Esophagus squamous epithelium (tissue), 5 donors: ENCODE data around the gene ZBTB4. TPM values are rescaled to one million over a fixed set of nuclear protein-coding genes. Genes with fewer than 3 reads are reported as not detected.
A peak's percentile ranks its signal among the peaks of the same experiment; 100 is the strongest.
"Not testable (repeated sequence)": the region's sequence is repeated elsewhere in the genome, so short reads cannot be mapped to it uniquely, and the experiment has no call there.

Experiments used
- DNase-seq: peaks from one replicate; lab custom pipeline; 2025; lab: John Stamatoyannopoulos, UW
- H3K27ac ChIP-seq, 4 donors: fragments of 200-600 bp; sonication (generic); one replicate each; pipeline ENCODE4 v1.5.1; 2016 to 2019; ENCODE audit warnings: mild to moderate bottlenecking in 1 of 4
- H3K27me3 ChIP-seq, 4 donors: fragments of 200-600 bp; sonication (generic); 1 replicate in 3 of 4; 2 replicates in 1 of 4; pipeline versions ENCODE4 v1.5.1 to v1.6.0; 2017 to 2021; ENCODE audit warnings: antibody characterized with exemption in 1 of 4
- H3K36me3 ChIP-seq, 3 donors: fragments of 200-600 bp; sonication (generic); one replicate each; pipeline ENCODE4 v1.5.1; 2016 to 2019
- H3K4me1 ChIP-seq, 3 donors: fragments of 200-600 bp; sonication (generic); one replicate each; pipeline ENCODE4 v1.5.1; 2017 to 2019
- H3K4me3 ChIP-seq, 4 donors: fragments of 200-600 bp; sonication (generic); 1 replicate in 3 of 4; 2 replicates in 1 of 4; pipeline ENCODE4 v1.5.1; 2016 to 2019; ENCODE audit warnings: mild to moderate bottlenecking in 2 of 4, moderate library complexity in 1 of 4
- H3K9me3 ChIP-seq, 3 donors: fragments of 200-600 bp; sonication (generic); one replicate each; pipeline ENCODE4 v1.5.1; 2016 to 2019
- POLR2A ChIP-seq, 4 donors: fragments of 450-650 bp; IDR thresholded peaks; one replicate each; pipeline ENCODE4 v1.6.1; 2017; ENCODE audit warnings: antibody characterized with exemption in 4 of 4, mild to moderate bottlenecking in 4 of 4, moderate library complexity in 3 of 4
- WGBS, 2 donors: methylation state at CpG; one replicate each; pipeline ENCODE4 v1.1.5; 2018; 5-methylcytosine and 5-hydroxymethylcytosine counted together
- intact Hi-C: fragments of 100-400 bp; cut with DNase I; formaldehyde crosslinking; loops from one replicate; pipeline ENCODE4 v1.15.0; 2022
- total RNA-seq, 4 donors: library from RNA; depleted of rRNA; stranded (reverse); fragments of >200 nt; gene quantifications; one replicate each; pipeline ENCODE4 v1.1.0, GENCODE V29; 2016
- TF ChIP-seq, protein P1 (sequence below), 6 experiments: fragments of 450-650 bp in 4 of 6; fragments of 200-600 bp in 2 of 6; sonication (generic) in 2 of 6; IDR thresholded peaks; one replicate each; pipeline ENCODE4 v1.5.1; 2016 to 2019; ENCODE audit warnings: antibody characterized with exemption in 6 of 6, mild to moderate bottlenecking in 4 of 6, moderate library complexity in 4 of 6
- donor health status: DM: yes; HTN: yes; CAD: no.

The ZBTB4 gene
- total RNA-seq, 4 donors from 2014 or later = 13.4 to 35.1 (median 28.5) TPM

DNA sequence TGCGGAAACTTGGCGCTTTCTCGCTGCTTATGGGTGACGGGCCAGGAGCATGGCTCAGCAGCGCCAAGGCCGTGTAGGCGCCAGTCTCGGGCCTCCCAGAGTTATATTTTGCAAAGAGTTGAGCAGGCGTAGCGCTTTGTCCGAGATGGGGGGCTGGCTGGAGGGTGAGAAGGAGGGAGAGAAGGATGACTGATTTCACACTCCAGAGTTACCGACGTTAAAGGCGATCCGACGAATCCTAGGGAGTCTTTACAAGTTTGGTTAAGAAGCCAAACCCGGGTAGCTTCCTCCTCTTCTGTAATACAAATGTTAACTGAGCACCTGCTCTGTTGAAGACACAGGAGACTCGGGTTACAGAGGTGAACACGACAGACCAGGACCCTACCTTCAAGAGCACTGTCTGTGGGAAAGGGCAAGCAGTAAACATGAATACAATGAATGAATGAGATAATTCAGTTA is 5.5 kb upstream of the ZBTB4 start:
- H3K4me3 ChIP-seq = peak overlapping the region; percentile 48 to 89 (median 70)
- intact Hi-C loops = no loop called here
- peaks cover 26 to 84% (median 45%) of the 10 kb centered on the region in 3 donors for H3K4me1 ChIP-seq

DNA sequence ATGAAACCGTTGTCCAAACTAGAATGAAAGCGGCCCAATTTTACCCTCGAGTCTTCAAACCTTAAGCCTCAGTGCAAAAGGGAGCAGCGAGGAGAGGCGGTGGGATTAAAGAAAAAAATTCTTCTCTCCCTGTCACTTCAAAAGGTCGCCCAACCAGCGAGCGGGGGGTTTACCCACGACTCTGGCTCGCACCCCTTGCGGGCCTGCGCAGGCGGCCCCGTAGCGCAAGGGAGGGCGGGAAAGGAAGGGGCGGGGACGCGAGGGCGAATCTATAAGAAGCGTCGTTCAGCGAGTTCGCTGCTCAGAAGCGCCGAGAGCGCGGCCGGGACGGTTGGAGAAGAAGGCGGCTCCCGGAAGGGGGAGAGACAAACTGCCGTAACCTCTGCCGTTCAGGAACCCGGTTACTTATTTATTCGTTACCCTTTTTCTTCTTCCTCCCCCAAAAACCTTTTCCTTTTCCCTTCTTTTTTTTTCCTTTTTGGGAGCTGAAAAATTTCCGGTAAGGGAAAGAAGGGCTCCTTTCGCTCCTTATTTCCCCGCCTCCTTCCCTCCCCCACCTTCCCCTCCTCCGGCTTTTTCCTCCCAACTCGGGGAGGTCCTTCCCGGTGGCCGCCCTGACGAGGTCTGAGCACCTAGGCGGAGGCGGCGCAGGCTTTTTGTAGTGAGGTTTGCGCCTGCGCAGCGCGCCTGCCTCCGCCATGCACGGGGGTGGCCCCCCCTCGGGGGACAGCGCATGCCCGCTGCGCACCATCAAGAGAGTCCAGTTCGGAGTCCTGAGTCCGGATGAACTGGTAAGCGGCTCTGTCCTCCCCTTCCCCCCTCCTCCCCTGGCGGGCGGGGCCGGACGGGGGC is 4.9 kb upstream of the ZBTB4 start, which contains the start of gene POLR2A:
Gene POLR2A, plus strand, starts transcription at position 300 of the 852 bp plus-strand sequence.
- peak; percentile 82 for DNase-seq
- no peaks in the 10 kb centered on the region for H3K9me3 ChIP-seq
- TF ChIP-seq, protein P1, sequence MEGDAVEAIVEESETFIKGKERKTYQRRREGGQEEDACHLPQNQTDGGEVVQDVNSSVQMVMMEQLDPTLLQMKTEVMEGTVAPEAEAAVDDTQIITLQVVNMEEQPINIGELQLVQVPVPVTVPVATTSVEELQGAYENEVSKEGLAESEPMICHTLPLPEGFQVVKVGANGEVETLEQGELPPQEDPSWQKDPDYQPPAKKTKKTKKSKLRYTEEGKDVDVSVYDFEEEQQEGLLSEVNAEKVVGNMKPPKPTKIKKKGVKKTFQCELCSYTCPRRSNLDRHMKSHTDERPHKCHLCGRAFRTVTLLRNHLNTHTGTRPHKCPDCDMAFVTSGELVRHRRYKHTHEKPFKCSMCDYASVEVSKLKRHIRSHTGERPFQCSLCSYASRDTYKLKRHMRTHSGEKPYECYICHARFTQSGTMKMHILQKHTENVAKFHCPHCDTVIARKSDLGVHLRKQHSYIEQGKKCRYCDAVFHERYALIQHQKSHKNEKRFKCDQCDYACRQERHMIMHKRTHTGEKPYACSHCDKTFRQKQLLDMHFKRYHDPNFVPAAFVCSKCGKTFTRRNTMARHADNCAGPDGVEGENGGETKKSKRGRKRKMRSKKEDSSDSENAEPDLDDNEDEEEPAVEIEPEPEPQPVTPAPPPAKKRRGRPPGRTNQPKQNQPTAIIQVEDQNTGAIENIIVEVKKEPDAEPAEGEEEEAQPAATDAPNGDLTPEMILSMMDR (IDR thresholded peaks at IDR 0.05) = peak in 2 of 6 experiments; percentile 5 to 49
- TF ChIP-seq POLR2A (IDR thresholded peaks at IDR 0.05) = peak; percentile 91 to 100 (median 100)
- no peaks in the 10 kb centered on the region for H3K27me3 ChIP-seq
- H3K4me1 ChIP-seq = peaks cover 28 to 82% (median 45%) of the 10 kb centered on the region in 3 donors
- no peaks in the 10 kb centered on the region for H3K36me3 ChIP-seq
- intact Hi-C loops = no loop called here
- H3K4me3 ChIP-seq = peak within 1 kb of the TSS; percentile 48 to 89 (median 70)
- WGBS, 2 donors = 0 to 1% methylated on average over 35 to 37 of the region's 64 CpGs
- peak within 1 kb of the TSS; percentile 98 to 100 (median 99) for H3K27ac ChIP-seq

More for the DNA sequence above, 5.5 kb upstream of the ZBTB4 start:
- Histone ChIP-seq H3K36me3 (peaks cover 0 to 4% (median 0%) of the 10 kb centered on the region in 3 donors), H3K9me3 (no peaks in the 10 kb centered on the region), H3K27me3 (no peaks in the 10 kb centered on the region), H3K27ac (peak overlapping the region; percentile 98 to 100 (median 99))
- WGBS, 2 donors = 0% methylated on average over 10 to 19 of the region's 19 CpGs
- TF ChIP-seq, protein P1 (IDR thresholded peaks at IDR 0.05) = no peak
- TF ChIP-seq POLR2A (IDR thresholded peaks at IDR 0.05) = no peak
- no peak for DNase-seq

DNA sequence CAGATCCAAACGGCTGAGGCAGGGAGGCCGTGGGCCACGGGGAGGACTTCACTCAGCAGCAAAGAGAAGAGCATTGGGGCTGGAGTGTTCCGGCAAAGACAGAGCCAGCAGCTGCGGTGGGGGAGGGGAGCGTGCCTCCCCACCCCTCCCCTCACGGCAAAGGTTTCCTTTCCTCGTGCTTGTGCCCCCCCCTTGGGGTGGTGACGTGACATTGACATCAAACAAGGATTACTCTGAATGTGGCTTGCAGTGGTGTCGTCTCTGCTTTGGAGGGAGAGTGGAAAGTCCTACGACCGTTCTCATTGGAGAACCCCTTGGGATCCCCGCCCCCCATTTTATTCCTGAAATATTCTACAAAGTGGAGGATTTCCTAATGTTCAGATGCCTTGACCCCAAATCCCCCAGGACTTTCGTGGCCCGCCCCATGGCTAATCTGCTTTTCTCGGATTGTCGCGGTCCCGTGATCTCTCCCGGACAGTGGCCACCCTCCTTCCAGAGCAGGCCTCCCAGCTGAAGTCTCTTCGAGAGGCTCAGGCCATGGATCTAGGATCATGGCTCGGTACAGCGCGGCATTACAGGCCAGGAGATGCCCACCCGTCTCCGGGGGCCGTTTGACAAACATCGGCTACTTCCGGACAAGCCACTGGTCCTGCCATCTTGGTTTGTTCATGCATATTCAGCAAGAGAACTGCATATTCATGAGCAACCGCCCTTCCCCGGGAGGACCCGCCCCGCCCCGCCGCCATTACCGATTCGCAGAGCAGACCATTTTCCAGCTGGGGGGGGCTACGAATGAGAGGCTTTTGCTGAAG is 4.0 kb upstream of the ZBTB4 start:
- intact Hi-C loops = no loop called here
- H3K4me1 ChIP-seq = peaks cover 26 to 78% (median 39%) of the 10 kb centered on the region in 3 donors

DNA sequence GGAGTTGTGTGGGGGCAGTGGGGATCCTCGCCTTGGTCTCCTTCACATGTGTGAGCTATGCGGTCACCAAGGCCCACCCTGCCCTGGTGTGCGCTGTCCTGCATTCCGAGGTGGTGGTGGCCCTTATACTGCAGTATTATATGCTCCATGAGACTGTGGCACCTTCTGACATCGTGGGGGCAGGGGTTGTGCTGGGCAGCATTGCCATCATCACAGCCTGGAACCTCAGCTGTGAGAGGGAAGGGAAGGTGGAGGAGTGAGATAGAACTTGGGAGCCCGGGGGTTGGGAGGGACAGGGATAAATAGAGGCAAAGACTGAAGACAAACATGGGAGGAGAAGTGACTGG is 3.3 kb upstream of the ZBTB4 start:
- H3K36me3 ChIP-seq, intact Hi-C loops, DNase-seq, H3K27me3 ChIP-seq, H3K9me3 ChIP-seq: not testable (repeated sequence)
- Histone ChIP-seq H3K4me1 (peaks cover 33 to 78% (median 38%) of the 10 kb centered on the region in 3 donors), H3K27ac (peak overlapping the region; percentile 98 to 100 (median 99)), H3K4me3 (peak overlapping the region in 3 of 4 donors; percentile 68 to 89 (median 71))
- WGBS, 2 donors = 66 to 69% methylated on average over 4 to 5 of the region's 6 CpGs

More for the DNA sequence above, 4.0 kb upstream of the ZBTB4 start:
- peak; percentile 84 for DNase-seq
- H3K27me3 ChIP-seq = no peaks in the 10 kb centered on the region
- peak overlapping the region; percentile 48 to 89 (median 70) for H3K4me3 ChIP-seq
- H3K27ac ChIP-seq = peak overlapping the region; percentile 98 to 100 (median 99)
- no peaks in the 10 kb centered on the region for H3K9me3 ChIP-seq
- peak in 2 of 4 donors; percentile 4 to 57 for TF ChIP-seq POLR2A (IDR thresholded peaks at IDR 0.05)
- TF ChIP-seq, protein P1 (IDR thresholded peaks at IDR 0.05) = no peak
- WGBS, 2 donors = 0 to 2% methylated on average over 18 to 20 of the region's 38 CpGs
- H3K36me3 ChIP-seq = no peaks in the 10 kb centered on the region

DNA sequence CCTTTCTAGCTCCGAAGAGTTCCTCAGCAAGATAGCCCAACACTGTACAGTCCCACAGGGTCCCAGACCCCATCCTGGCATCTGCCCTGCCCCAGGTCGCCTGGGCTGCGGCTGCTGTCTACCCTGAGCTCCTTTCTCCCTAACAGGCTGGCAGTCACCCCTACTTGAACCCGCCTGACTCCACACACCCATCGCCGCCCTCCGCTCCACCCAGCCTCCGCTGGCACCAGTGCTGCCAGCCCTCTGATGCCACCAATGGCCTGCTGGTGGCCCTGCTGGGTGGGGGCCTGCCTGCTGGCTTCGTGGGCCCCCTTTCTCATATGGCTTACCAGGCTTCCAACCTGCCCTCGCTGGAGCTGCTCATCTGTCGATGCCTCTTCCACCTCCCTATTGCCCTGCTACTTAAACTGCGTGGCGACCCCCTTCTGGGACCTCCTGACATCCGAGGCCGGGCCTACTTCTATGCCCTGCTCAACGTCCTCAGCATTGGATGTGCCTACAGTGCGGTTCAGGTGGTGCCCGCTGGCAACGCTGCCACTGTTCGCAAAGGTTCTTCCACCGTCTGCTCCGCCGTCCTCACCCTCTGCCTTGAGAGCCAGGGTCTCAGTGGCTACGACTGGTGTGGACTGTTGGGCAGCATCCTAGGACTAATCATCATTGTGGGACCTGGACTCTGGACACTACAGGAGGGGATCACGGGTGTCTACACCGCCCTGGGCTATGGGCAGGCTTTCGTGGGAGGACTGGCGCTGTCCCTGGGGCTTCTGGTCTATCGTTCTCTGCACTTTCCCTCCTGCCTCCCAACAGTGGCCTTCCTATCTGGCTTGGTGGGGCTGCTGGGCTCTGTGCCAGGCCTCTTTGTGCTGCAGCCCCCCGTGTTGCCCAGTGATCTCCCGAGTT is 2.7 kb upstream of the ZBTB4 start:
- H3K9me3 ChIP-seq, H3K27me3 ChIP-seq, H3K4me3 ChIP-seq, DNase-seq, H3K36me3 ChIP-seq, intact Hi-C loops: not testable (repeated sequence)
- peaks cover 35 to 78% (median 37%) of the 10 kb centered on the region in 3 donors for H3K4me1 ChIP-seq
- H3K27ac ChIP-seq = peak overlapping the region; percentile 33 to 100 (median 99)
- WGBS, 2 donors = 93 to 94% methylated on average over 16 to 19 of the region's 31 CpGs

DNA sequence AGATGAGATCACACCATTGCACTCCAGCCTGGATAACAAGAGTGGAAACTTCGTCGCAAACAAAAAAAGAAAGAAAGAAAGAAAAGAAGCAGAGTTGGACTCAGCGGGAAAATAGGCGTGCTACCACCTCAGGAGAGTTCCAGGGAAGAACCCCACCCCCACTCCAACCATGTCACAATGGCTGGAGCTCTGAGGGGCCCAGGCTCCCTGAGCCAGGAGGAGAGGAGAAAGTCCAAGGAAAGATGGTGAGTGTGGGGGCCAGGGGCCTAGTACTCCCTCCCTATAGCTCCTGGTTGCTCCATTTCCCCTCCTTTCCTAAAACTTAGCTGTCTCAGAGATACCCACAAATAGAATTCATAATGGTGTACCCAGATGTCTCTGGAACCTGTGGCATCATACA is 1.8 kb upstream of the ZBTB4 start, which contains the start of gene SLC35G6:
Gene SLC35G6, plus strand, starts transcription at position 172 of the 400 bp plus-strand sequence. Its CDS starts 71 bp downstream, at position 243.
- H3K27me3 ChIP-seq, H3K36me3 ChIP-seq, H3K9me3 ChIP-seq, DNase-seq, intact Hi-C loops: not testable (repeated sequence)
- 85 to 87% methylated on average over 4 of the region's 4 CpGs for WGBS, 2 donors
- Histone ChIP-seq H3K4me3 (peak within 1 kb of the TSS in 1 of 4 donors; percentile 92), H3K27ac (peak within 1 kb of the TSS; percentile 98 to 100 (median 100)), H3K4me1 (peaks cover 37 to 78% (median 39%) of the 10 kb centered on the region in 3 donors)
